ENCODE measurements around the gene ZNF784.

DNA sequence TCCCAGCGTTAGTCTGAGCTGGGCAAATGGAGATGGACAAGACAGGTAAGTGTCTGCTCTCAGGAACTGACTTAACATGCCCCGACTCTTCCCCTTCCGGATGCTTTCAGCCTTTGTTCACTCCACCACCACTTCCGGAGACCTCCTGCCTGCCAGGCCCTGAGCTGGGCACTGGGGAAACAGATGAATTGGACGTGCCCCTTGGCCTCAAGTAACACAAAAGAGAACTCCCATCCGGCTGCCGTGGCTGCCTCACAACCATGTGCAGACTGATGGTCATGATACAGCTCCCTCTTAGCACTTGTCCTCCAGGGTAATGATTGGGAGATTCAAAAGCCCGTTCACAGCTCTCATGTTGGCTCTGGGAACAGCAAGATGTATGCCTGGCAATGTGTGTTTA lies 6.9 kb downstream of the ZNF784 start:
- TF ChIP-seq ZNF773 (CRISPR knock-in tag; IDR thresholded peaks at IDR 0.05; ENCODE audit: borderline replicate concordance) (no peak), TEAD3 (CRISPR knock-in tag; optimal IDR thresholded peaks at IDR 0.05; ENCODE audit: borderline replicate concordance) (no peak), ZNF563 (CRISPR knock-in tag; IDR thresholded peaks at IDR 0.05) (no peak), CEBPG (CRISPR knock-in tag; IDR thresholded peaks at IDR 0.05) (no peak), ZNF274 (CRISPR knock-in tag; IDR thresholded peaks at IDR 0.05) (no peak)
- TF ChIP-seq, protein P1, sequence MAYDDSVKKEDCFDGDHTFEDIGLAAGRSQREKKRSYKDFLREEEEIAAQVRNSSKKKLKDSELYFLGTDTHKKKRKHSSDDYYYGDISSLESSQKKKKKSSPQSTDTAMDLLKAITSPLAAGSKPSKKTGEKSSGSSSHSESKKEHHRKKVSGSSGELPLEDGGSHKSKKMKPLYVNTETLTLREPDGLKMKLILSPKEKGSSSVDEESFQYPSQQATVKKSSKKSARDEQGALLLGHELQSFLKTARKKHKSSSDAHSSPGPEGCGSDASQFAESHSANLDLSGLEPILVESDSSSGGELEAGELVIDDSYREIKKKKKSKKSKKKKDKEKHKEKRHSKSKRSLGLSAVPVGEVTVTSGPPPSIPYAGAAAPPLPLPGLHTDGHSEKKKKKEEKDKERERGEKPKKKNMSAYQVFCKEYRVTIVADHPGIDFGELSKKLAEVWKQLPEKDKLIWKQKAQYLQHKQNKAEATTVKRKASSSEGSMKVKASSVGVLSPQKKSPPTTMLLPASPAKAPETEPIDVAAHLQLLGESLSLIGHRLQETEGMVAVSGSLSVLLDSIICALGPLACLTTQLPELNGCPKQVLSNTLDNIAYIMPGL (CRISPR knock-in tag; IDR thresholded peaks at IDR 0.05; ENCODE audit: borderline replicate concordance in 1 of 2, low read depth in 1 of 2) = no peak
- TF ChIP-seq, protein P2, sequence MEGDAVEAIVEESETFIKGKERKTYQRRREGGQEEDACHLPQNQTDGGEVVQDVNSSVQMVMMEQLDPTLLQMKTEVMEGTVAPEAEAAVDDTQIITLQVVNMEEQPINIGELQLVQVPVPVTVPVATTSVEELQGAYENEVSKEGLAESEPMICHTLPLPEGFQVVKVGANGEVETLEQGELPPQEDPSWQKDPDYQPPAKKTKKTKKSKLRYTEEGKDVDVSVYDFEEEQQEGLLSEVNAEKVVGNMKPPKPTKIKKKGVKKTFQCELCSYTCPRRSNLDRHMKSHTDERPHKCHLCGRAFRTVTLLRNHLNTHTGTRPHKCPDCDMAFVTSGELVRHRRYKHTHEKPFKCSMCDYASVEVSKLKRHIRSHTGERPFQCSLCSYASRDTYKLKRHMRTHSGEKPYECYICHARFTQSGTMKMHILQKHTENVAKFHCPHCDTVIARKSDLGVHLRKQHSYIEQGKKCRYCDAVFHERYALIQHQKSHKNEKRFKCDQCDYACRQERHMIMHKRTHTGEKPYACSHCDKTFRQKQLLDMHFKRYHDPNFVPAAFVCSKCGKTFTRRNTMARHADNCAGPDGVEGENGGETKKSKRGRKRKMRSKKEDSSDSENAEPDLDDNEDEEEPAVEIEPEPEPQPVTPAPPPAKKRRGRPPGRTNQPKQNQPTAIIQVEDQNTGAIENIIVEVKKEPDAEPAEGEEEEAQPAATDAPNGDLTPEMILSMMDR (CRISPR knock-in tag; IDR thresholded peaks at IDR 0.05) = no peak
- TF ChIP-seq, protein P3, sequence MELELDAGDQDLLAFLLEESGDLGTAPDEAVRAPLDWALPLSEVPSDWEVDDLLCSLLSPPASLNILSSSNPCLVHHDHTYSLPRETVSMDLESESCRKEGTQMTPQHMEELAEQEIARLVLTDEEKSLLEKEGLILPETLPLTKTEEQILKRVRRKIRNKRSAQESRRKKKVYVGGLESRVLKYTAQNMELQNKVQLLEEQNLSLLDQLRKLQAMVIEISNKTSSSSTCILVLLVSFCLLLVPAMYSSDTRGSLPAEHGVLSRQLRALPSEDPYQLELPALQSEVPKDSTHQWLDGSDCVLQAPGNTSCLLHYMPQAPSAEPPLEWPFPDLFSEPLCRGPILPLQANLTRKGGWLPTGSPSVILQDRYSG (CRISPR knock-in tag; IDR thresholded peaks at IDR 0.05) = no peak
- TF ChIP-seq, protein P4, sequence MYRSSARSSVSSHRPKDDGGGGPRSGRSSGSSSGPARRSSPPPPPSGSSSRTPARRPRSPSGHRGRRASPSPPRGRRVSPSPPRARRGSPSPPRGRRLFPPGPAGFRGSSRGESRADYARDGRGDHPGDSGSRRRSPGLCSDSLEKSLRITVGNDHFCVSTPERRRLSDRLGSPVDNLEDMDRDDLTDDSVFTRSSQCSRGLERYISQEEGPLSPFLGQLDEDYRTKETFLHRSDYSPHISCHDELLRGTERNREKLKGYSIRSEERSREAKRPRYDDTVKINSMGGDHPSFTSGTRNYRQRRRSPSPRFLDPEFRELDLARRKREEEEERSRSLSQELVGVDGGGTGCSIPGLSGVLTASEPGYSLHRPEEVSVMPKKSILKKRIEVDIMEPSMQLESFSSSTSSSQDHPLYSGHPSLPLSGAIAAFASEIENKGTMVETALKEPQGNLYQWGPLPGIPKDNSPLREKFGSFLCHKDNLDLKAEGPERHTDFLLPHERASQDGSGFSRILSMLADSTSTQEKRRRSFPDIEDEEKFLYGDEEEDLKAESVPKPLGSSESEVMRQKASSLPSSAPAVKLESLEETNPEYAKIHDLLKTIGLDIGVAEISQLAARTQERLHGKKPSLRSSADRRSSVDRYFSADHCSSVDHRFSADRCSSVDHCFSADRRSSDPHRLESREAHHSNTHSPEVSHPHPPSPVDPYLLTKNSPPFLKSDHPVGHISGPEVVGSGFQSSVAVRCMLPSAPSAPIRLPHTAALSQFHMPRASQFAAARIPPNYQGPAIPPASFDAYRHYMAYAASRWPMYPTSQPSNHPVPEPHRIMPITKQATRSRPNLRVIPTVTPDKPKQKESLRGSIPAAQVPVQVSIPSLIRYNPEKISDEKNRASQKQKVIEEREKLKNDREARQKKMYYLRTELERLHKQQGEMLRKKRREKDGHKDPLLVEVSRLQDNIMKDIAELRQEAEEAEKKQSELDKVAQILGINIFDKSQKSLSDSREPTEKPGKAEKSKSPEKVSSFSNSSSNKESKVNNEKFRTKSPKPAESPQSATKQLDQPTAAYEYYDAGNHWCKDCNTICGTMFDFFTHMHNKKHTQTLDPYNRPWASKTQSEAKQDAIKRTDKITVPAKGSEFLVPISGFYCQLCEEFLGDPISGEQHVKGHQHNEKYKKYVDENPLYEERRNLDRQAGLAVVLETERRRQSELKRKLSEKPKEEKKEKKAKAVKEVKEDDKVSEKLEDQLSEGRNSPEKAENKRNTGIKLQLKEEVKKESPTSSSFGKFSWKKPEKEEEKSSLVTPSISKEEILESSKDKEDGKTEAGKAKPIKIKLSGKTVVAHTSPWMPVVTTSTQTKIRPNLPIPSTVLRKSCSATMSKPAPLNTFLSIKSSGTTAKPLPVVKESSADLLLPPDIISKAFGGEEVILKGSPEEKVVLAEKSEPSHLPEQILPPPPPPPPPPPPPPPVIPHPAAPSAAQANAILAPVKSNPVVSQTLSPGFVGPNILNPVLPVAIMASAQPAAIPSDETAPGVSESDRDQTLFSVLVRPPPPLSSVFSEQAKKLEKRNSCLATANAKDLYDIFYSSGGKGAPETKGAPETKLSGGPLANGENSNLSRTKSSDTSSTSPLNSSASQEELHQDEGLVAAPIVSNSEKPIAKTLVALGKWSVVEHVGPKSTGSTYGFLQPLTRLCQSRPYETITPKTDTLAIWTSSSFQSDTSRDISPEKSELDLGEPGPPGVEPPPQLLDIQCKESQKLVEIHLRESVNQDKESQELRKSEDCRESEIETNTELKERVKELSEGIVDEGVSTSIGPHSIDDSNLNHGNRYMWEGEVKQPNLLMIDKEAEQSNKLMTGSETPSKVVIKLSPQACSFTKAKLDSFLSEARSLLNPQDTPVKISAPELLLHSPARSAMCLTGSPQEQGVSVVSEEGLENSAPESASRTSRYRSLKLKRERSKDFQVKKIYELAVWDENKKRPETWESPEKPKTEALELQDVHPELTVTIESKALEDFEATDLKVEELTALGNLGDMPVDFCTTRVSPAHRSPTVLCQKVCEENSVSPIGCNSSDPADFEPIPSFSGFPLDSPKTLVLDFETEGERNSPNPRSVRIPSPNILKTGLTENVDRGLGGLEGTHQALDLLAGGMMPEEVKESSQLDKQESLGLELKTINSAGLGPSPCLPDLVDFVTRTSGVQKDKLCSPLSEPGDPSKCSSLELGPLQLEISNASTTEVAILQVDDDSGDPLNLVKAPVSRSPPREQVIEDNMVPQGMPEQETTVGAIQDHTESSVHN (CRISPR knock-in tag; IDR thresholded peaks at IDR 0.05) = no peak

Measured in HepG2 (cell line).